ENCODE data around the gene ANO9.
A peak's percentile ranks its signal among the peaks of the same experiment; 100 is the strongest.

The ANO9 gene, protein sequence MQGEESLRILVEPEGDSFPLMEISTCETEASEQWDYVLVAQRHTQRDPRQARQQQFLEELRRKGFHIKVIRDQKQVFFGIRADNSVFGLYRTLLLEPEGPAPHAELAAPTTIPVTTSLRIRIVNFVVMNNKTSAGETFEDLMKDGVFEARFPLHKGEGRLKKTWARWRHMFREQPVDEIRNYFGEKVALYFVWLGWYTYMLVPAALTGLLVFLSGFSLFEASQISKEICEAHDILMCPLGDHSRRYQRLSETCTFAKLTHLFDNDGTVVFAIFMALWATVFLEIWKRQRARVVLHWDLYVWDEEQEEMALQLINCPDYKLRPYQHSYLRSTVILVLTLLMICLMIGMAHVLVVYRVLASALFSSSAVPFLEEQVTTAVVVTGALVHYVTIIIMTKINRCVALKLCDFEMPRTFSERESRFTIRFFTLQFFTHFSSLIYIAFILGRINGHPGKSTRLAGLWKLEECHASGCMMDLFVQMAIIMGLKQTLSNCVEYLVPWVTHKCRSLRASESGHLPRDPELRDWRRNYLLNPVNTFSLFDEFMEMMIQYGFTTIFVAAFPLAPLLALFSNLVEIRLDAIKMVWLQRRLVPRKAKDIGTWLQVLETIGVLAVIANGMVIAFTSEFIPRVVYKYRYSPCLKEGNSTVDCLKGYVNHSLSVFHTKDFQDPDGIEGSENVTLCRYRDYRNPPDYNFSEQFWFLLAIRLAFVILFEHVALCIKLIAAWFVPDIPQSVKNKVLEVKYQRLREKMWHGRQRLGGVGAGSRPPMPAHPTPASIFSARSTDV

DNA sequence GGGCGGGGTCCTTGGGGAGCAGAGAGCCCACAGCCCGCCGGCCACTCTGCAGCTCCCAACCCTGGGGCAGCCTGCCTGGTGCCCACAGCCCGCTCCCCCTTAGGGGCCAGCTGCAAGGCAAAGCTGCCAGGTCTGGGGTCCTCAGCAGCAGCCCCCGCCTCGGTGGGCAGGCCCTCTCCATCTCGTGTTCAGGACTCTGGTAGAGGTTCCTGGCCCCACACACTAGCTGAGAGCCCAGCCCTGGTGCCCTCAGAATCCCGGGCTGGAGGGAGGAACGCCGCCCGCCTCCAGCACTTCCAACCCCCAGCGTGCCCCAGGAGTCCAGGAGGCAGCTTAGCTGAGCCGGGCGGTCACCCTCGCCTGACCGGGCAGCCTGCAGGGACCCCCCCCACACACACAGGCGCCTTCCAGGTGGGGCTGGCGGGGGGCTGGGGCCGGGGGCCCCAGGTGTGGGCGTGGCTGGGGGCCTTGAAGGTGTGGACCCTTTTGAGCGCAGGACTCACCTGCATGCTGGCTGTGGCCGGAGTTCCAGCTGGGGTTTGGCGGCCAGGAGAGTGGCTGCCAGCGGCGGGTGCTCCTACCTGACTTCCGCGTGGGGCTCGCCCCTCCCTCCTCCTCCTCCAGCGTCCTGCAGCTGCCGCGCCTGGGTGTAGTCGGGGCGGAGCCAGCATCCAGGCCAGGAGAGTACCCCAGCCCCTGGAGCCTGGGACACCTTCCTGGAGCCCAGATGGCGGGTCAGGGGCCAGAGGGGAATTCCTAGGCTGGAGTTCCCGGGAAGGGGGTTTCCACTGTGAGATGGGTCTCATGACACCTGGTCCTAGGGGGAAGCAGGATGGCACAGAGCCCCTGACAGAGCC is at the start of gene ANO9:
TSS of gene ANO9 (minus strand) at position 594 of the 857 bp plus-strand sequence. CDS start at position 509, 85 bp downstream.
- TF ChIP-seq, protein P1, sequence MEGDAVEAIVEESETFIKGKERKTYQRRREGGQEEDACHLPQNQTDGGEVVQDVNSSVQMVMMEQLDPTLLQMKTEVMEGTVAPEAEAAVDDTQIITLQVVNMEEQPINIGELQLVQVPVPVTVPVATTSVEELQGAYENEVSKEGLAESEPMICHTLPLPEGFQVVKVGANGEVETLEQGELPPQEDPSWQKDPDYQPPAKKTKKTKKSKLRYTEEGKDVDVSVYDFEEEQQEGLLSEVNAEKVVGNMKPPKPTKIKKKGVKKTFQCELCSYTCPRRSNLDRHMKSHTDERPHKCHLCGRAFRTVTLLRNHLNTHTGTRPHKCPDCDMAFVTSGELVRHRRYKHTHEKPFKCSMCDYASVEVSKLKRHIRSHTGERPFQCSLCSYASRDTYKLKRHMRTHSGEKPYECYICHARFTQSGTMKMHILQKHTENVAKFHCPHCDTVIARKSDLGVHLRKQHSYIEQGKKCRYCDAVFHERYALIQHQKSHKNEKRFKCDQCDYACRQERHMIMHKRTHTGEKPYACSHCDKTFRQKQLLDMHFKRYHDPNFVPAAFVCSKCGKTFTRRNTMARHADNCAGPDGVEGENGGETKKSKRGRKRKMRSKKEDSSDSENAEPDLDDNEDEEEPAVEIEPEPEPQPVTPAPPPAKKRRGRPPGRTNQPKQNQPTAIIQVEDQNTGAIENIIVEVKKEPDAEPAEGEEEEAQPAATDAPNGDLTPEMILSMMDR (IDR thresholded peaks at IDR 0.05; ENCODE audit: insufficient read depth, low read depth, low read length, missing control alignments), result no peak
- peak; percentile 53 for DNase-seq (ENCODE audit: low read depth)
- peak within 1 kb of the TSS; percentile 57 for H3K4me3 ChIP-seq (ENCODE audit: low read length)

DNA sequence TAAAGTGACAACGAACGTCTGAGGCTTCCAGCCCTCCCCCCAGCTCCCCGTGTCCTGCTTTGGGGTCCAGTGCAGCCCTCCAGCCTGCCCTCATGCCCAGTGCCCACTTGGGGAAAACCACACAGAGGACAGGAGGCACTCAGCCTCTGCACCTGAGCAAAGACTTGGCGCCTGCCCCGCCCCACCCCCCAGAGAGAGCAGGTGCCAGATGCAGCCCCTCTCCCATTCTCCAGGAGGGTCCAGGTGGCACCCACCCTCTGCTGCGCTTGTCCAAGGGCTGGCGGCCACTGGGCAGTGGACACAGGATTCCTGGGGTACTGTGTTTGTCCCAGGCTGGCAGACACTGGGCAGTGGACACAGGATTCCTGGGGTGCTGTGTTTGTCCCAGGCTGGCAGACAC is 49.5 kb upstream of the ANO9 start:
- no peak for DNase-seq (ENCODE audit: low read depth)
- TF ChIP-seq, protein P1 (IDR thresholded peaks at IDR 0.05; ENCODE audit: insufficient read depth, low read depth, low read length, missing control alignments), result no peak
- no peak overlapping the region for H3K4me3 ChIP-seq (ENCODE audit: low read length)

DNA sequence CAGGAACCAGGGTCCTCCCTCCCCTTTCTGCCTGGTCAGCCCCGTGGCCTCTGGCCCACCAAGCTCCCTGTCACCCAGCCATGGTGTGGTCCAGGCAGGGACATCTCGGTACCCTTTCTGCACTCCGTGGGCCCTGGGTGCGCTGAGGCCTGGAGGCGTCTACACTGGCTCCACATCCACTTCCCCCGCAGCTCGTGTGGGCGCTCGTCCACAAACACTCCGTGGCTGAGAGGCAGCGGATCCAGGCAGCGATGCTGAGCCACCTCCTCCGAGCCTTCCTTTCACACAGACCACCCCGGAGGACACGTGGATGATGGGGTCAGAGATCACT is 49.1 kb upstream of the ANO9 start:
- H3K4me3 ChIP-seq (ENCODE audit: low read length), result no peak overlapping the region
- no peak for DNase-seq (ENCODE audit: low read depth)
- TF ChIP-seq, protein P1 (IDR thresholded peaks at IDR 0.05; ENCODE audit: insufficient read depth, low read depth, low read length, missing control alignments), result no peak

DNA sequence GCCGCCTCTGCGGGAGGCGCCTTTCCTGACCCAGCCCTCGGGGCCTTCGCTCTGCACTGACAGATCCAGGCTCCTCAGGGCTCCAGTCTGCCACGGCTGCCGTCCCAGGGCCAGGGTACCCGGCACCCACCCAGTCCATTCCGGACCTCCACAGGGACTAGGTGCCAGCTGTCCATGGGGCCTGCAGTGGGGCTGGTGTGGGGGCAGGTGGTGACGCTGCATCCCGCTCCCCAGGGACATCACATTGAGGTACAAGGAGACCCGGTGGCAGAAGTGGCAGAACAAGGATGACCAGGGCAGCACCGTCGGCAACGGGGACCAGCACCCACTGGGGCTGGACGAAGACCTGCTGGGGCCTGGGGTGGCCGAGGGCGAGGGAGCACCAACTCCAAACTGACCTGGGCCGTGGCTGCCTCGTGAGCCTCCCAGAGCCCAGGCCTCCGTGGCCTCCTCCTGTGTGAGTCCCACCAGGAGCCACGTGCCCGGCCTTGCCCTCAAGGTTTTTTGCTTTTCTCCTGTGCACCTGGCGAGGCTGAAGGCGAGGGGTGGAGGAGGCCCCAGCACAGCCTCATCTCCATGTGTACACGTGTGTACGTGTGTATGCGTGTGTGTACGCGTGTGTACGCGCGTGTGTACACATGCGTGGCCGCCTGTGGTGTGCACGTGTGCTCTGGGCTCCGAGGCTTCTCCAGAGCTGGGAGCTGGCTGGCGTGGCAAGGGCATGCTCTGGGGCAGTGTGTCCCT is 48.5 kb upstream of the ANO9 start:
- H3K4me3 ChIP-seq (ENCODE audit: low read length), result no peak overlapping the region
- TF ChIP-seq, protein P1 (IDR thresholded peaks at IDR 0.05; ENCODE audit: insufficient read depth, low read depth, low read length, missing control alignments), result no peak
- DNase-seq (ENCODE audit: low read depth), result no peak

DNA sequence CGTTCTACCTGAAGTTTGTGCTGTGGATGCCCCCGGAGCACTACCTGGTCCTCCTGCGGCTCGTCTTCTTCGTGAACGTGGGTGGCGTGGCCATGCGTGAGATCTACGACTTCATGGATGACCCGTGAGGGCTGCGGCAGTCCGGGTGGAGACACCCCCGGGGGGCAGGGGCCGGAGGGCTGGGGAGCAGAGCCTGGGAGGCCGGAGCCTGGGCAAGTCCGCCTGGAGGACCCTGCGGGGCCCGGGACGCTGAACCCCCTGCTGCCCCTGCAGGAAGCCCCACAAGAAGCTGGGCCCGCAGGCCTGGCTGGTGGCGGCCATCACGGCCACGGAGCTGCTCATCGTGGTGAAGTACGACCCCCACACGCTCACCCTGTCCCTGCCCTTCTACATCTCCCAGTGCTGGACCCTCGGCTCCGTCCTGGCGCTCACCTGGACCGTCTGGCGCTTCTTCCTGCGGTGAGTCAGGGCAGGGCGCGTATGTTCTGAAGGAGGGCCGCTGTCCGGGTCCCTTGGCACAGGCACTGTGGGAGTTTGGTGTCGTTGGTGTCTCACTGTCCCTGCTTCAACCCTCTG is 47.9 kb upstream of the ANO9 start:
- no peak overlapping the region for H3K4me3 ChIP-seq (ENCODE audit: low read length)
- TF ChIP-seq, protein P1 (IDR thresholded peaks at IDR 0.05; ENCODE audit: insufficient read depth, low read depth, low read length, missing control alignments), result no peak
- DNase-seq (ENCODE audit: low read depth), result no peak

DNA sequence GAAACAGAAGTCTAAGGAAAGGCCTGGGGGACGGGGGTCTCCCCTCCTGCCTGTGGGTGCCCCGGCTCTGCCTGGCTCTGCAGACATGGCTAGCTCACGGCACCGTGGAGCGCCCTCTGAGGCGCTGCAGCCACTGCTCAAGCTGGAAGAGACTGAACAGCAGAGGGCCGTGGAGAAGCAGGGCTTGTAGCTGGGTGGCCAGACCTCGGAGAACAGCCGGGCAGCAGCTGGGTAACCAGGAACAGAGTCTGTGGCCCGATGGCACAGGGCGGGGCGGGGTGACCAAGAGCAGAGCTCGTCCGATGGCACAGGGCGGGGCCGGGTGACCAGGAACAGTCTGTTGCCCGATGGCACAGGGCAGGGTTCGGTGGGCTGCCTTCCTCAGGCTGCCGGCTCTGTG is 47.2 kb upstream of the ANO9 start:
- no peak overlapping the region for H3K4me3 ChIP-seq (ENCODE audit: low read length)
- DNase-seq (ENCODE audit: low read depth), result no peak
- TF ChIP-seq, protein P1 (IDR thresholded peaks at IDR 0.05; ENCODE audit: insufficient read depth, low read depth, low read length, missing control alignments), result no peak
